HFFc6 (cell line): ENCODE data around the gene MUC13. TPM values are rescaled to one million over a fixed set of nuclear protein-coding genes. Genes with fewer than 3 reads are reported as not detected.

Experiments
- DNase-seq: peaks from one replicate; pipeline ENCODE4 v3.0.0-alpha.2; 2018
- H3K27ac Mint-ChIP-seq: 2 replicates; pipeline ENCODE4 v1.8.0; 2020; ENCODE audit warnings: mild to moderate bottlenecking, mixed read lengths
- H3K27me3 Mint-ChIP-seq: 2 replicates; pipeline ENCODE4 v1.8.0; 2021; ENCODE audit warnings: mild to moderate bottlenecking, moderate library complexity, mixed read lengths; ENCODE audit not compliant: insufficient read depth
- H3K36me3 Mint-ChIP-seq: 2 replicates; pipeline ENCODE4 v1.8.0; 2021; ENCODE audit warnings: low read depth, mixed read lengths
- H3K4me1 Mint-ChIP-seq: 2 replicates; pipeline ENCODE4 v1.8.0; 2020; ENCODE audit warnings: low read depth, mixed read lengths
- H3K4me3 Mint-ChIP-seq: 2 replicates; pipeline ENCODE4 v1.8.0; 2020; ENCODE audit warnings: mild to moderate bottlenecking, moderate library complexity, mixed read lengths
- H3K9me3 Mint-ChIP-seq: 2 replicates; pipeline ENCODE4 v1.8.0; 2020; ENCODE audit warnings: mild to moderate bottlenecking, mixed read lengths
- CTCF ChIP-seq: fragments of 200-600 bp; sonication (generic); IDR thresholded peaks from 2 replicates; pipeline ENCODE4 v1.5.0; 2021; ENCODE audit warnings: antibody characterized with exemption, mild to moderate bottlenecking
- long read RNA-seq: library from polyadenylated mRNA; unstranded; transcript quantifications from one replicate; pipeline ENCODE4 v2.0.0, GENCODE V29; 2019
- total RNA-seq, 6 experiments: library from RNA; stranded (reverse); fragmentation: NEBNext Ultra II Directional; extraction: Animal tissue kit (Norgen Biotek cat#: 25700); gene quantifications; 2 replicates in 1 of 6; 3 replicates in 5 of 6; pipeline ENCODE4 v1.2.3, GENCODE V29; 2021

Gene MUC13, protein sequence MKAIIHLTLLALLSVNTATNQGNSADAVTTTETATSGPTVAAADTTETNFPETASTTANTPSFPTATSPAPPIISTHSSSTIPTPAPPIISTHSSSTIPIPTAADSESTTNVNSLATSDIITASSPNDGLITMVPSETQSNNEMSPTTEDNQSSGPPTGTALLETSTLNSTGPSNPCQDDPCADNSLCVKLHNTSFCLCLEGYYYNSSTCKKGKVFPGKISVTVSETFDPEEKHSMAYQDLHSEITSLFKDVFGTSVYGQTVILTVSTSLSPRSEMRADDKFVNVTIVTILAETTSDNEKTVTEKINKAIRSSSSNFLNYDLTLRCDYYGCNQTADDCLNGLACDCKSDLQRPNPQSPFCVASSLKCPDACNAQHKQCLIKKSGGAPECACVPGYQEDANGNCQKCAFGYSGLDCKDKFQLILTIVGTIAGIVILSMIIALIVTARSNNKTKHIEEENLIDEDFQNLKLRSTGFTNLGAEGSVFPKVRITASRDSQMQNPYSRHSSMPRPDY
- total RNA-seq, result under 1 TPM in 4 of 6 experiments, not detected in 2; 0.06 to 0.21 (median 0.09) TPM
- long read RNA-seq, result 0 reads

DNA sequence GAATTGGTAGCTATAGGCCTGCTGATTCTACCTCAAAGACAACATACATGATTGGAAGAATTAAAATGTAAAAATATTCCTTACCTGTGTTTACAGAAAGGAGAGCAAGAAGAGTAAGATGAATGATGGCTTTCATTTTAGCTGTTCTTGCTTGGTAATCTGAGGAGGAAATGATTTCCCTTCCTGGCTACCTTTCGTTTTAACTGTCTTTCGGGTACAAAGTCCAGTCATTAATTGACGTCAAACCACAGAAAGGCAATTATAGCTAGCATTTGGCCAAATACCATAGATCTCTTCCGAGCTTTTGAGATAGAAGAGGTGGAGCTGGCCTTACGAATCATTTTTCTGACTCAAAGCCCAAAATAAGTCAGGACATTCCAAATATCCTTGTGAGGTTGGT, at the start of gene MUC13:
Gene MUC13, minus strand, starts transcription at position 175 of the 400 bp plus-strand sequence. Its CDS starts 39 bp downstream, at position 136.
- peaks cover 15% of the 10 kb centered on the region for H3K27me3 Mint-ChIP-seq
- DNase-seq, result no peak
- 0 out of 2 replicates have a peak, but pooled peaks cover 5% of the 10 kb centered on the region for H3K36me3 Mint-ChIP-seq
- no peak within 1 kb of the TSS for H3K27ac Mint-ChIP-seq
- no peaks in the 10 kb centered on the region for H3K9me3 Mint-ChIP-seq
- no peak within 1 kb of the TSS for H3K4me3 Mint-ChIP-seq
- H3K4me1 Mint-ChIP-seq, result no peaks in the 10 kb centered on the region; the same call in 1 of the 2 replicates
- TF ChIP-seq CTCF, result no peak

DNA sequence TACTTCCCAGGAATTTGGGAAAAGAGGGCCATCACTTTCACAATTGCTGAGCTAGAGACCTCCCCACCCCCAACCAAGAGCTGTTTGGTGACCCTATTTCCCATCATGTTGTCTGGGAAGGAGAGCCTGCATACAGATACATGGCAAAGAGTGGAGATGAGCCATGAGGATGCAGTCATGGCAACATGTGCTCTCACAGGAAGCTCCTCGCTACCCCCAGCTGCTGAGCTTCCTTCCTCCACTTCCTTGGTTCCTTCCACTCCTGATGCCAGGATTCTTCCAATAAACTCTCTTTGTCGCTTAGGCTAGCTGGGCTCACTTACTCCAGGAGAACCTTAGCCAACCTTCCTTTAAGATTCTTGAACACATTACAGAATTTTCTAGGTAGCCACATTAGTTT, 48.3 kb upstream of the MUC13 start:
- Mint-ChIP-seq H3K4me3 (no peak overlapping the region), H3K9me3 (no peaks in the 10 kb centered on the region), H3K27ac (peak overlapping the region; percentile 45), H3K27me3 (peaks cover 2% of the 10 kb centered on the region; the same call in 1 of the 2 replicates), H3K36me3 (peaks cover 40% of the 10 kb centered on the region), H3K4me1 (peaks cover 50% of the 10 kb centered on the region)
- DNase-seq, result no peak
- no peak for TF ChIP-seq CTCF

DNA sequence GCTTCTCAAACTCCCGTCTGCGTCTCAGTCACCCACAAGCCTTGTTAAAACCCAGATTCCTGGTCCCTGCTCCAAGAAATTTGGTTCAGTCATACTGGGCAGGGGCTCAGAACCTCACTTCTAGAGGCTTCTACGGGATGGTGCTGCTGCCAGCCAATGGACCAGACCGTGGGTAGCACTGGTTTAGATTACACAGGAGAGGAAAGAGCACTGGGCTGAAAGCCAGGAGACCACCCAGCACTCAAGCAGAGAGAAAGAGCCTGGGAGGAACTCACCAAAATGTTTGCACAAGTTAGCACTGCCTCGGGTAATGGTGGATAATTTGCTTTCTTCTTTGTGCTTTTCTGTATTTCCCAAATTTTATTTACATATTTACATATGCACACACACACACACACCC, 46.9 kb upstream of the MUC13 start:
- Mint-ChIP-seq H3K27me3 (peaks cover 2% of the 10 kb centered on the region; the same call in 1 of the 2 replicates), H3K36me3 (peaks cover 53% of the 10 kb centered on the region), H3K9me3 (no peaks in the 10 kb centered on the region), H3K4me3 (no peak overlapping the region), H3K4me1 (peaks cover 39% of the 10 kb centered on the region), H3K27ac (no peak overlapping the region)
- no peak for DNase-seq
- TF ChIP-seq CTCF, result no peak

GRCh38 chr3:124978627-124979026, 44.1 kb upstream of the MUC13 start:
- Mint-ChIP-seq H3K36me3 (peaks cover 51% of the 10 kb centered on the region), H3K27me3 (no peaks in the 10 kb centered on the region; the same call in 1 of the 2 replicates), H3K9me3 (no peaks in the 10 kb centered on the region), H3K4me3 (no peak overlapping the region), H3K27ac (no peak overlapping the region), H3K4me1 (peaks cover 11% of the 10 kb centered on the region)
- DNase-seq, result no peak
- TF ChIP-seq CTCF, result no peak

DNA sequence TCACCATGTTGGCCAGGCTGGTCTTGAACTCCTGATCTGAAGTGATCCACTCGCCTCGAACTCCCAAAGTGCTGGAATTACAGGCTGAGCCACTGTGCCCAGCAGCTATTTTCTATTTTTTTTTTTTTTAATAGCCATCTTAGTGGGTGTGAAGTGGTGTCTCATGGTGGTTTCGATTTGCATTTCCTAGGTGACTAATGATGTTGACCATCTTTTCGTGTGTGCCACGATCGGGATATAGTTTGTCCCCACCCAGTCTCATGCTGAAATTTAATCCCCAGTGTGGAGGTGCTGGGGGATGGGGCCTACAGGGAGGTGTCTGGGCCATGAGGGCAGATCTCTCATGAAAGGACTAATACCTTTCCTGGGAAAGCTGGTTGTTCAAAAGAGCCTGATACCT, 41.8 kb upstream of the MUC13 start:
- DNase-seq, result no peak
- H3K4me1 Mint-ChIP-seq, result no peaks in the 10 kb centered on the region
- no peaks in the 10 kb centered on the region; the same call in 1 of the 2 replicates for H3K27me3 Mint-ChIP-seq
- peaks cover 43% of the 10 kb centered on the region for H3K36me3 Mint-ChIP-seq
- no peak overlapping the region for H3K4me3 Mint-ChIP-seq
- no peak overlapping the region for H3K27ac Mint-ChIP-seq
- no peak for TF ChIP-seq CTCF
- no peaks in the 10 kb centered on the region for H3K9me3 Mint-ChIP-seq
